Raji (cell line): ENCODE results near the gene EBPL.

Experiments used
- POLR2A ChIP-seq: IDR thresholded peaks from 2 replicates; pipeline ENCODE4 v1.6.1; 2011; ENCODE audit warnings: low read depth, low read length, control low read depth; ENCODE audit not compliant: insufficient read depth

Gene EBPL

DNA sequence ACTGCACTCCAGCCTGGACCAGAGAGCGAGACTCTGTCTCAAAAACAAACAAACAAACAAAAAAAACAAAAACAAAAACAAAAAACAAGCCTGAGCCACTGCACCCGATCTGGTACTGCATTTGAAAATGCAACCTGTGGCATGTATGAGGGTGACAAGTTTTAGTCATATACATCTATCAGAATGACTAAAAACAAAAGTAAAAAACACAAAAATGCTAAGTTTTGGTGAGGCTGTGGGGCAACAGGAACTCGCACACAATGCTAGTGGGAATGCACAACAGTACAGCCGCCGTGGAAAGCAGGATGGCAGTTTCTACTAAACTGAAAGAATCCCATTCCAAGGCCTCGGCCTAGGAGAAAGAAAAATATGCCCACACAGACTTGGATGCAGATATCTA lies 7.8 kb downstream of the EBPL start:
- TF ChIP-seq POLR2A: no peak

DNA sequence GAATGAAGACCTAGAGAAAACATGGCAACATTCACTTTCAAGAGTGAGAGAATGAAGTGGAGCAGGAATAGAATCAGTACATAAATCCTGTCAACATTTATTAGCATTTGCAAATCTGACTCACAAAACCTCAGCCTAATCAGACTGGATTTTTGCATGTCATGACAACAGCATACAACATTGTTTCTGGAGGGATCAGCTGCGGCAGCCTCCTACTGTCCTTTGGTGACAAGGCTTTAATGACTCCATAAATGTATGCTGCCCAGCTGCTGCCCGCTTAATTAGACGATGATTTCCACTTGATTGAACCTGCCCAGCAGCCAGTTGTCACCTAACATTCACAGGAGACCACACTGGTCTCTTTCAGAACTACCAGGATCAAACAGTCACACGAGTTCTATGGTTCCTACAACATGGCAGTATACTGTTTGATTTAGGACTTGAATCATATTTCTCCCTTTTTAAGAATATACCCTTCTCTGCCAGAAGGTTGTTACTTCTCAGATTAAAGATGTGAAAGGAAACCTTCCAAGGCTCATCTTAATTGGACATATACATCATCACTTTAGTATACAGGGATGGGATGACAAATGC lies 9.3 kb downstream of the EBPL start:
- no peak for TF ChIP-seq POLR2A

DNA sequence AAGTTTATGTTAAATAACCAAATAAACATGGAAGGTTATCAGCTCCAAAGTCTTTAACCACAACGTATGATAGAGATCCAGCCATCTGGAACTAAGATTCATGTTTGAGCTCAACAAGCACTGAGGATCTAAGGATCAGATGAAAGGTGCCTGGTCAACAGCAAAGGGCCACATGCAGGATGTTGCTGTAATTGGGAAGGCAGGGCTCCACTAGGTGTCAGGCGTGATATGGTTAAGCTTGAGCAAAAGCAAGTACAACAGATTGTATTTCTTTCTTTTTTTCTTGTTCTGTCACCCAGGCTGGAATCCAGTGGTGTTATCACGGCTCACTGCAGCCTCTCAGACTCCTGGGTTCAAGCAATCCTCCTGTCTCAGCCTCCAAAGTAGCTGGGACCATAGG lies 12.0 kb downstream of the EBPL start:
- no peak for TF ChIP-seq POLR2A

DNA sequence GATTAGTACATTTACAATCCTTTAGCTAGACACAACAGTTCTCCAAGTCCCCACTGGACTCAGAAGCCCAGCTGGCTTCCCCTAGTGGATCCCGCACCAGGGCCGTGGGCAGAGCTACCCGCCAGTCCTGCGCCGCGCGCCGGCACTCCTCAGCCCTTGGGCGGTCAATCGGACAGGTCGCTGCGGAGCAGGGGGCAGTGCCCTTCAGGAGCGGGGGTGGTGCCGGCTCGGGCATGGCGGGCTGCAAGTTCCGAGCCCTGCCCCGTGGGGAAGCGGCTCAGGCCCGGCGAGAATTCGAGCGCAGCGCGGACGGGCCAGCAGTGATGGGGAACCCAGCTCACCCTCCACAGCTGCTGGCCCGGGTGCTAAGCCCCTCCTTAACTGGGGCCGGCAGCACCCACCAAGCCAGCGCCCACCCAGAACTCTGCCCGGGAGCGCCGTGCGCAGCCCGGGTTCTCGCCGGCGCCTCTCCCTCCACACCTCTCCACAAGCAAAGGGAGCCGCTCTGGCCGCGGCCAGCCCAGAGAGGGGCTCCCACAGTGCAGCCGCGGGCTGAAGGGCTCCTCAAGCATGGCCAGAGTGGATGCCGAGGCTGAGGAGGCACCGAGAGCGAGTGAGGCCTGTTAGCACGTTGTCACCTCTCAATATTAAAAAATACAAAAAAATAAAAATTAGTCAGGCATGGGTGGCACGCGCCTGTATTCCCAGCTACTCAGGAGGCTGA lies 12.9 kb downstream of the EBPL start:
- no peak for TF ChIP-seq POLR2A

DNA sequence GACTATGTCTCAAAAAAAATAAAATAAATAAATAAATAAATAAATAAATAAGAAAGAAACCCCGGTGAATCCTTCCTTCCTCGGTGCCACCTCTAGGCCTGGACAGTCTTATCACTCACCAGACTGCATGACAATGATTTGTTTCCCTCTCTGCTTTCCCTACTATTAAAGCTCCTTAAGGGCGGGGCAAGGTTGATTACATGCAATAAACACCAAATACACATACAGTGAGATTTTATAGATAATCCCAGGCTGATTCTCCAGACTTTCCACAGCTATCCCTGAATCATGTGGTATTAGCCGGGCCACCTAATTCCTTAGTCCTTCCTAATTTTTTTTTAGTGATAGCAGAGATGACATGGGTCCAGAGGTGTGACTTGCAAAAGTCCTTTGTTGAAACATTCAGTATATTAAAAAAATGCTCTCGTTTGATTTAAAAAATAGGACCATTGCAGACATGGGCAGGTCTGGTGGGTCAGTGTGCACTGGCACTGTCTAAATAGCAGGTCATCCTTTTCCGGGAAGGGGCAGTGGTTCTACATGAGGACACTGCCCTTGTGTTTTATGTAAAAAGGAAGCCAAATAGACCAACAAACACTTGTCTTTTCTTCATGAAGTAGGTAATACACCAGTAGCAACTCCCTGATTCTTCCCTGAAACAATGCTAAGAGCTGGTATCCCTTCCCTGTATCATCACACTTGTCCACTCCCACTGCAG lies 14.5 kb downstream of the EBPL start:
- no peak for TF ChIP-seq POLR2A

DNA sequence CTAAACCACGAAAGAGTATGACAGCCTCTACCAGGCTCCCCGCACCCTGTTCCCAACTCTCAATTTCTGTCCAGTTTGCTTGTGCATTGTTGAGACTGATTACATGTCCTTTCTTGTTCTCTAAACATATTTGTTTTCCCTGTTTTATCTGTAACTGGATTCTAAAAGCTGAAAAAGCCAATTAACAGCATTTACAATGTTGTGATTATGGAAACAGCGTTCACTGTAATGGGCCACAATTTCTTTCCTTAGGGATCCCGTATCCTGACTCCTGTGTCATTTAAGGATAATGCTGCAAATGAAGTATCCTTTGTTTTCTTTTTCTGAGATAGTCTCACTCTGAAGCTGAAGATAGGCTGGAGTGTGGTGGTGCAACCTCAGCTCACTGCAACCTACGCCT lies 20.5 kb downstream of the EBPL start:
- TF ChIP-seq POLR2A: no peak

DNA sequence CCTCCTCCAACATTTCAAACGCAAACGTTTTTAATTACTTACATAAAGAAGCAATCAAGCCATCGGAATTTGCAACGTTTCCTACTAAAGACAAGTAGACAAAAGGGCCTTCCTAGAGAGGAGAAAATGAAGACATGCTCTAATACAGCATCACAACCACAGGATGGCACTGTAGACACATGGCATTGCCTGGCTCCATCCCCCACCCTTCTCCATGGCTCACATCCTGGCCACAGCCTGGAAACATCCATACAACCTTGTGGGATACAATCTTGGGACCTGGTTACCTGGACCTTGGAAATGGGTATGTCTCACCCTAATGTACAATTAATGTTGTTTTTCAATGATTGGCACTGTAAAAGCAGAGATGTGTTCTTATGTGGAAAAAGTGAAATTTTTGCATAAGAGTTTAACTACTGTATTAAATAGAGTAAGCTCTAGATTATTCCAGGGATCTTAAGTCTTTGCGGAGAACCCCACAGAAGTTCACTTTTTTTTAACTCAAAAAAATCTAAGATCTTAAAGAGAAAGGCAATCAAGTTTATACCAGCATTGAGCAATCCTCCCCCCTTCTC lies 21.5 kb downstream of the EBPL start:
- no peak for TF ChIP-seq POLR2A

DNA sequence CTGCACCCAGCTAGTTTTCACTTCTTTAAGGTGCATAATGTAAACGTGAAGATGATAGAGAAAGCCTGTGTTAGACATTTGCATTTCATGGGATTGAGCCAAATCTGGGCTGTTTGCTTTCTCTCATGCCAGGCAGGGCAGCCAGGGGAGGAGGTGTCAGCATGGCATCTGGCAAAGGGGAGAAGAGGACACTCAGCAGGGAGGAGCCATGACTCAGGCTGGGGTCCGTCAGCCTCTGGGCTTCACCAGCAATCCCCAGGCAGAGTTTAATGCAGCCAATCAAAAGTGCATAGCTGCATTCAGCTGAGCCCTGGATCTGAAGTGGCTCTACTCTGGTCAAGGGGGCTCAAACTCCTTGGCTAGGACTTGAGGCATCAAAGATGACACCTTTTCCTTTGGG lies 23.5 kb downstream of the EBPL start:
- TF ChIP-seq POLR2A: no peak

DNA sequence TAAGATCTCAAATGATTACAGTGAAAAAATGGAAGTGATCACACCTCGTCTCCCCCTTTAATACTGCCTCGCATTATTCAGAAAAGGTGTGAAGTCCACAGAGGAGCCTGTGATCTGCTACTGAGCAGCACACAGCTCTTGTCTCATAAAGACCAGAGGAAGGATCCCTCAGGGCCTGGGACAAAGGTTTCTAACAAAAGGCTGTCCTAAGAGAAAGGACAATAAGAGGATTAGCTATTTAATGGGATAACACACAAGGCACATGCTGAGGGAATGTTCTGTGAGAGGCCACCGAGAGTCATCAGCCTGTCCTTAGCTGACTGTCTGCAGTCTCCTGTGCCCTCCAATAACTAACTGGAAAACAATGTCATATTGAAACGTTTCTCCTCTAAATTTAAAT lies 26.7 kb downstream of the EBPL start:
- TF ChIP-seq POLR2A: no peak

DNA sequence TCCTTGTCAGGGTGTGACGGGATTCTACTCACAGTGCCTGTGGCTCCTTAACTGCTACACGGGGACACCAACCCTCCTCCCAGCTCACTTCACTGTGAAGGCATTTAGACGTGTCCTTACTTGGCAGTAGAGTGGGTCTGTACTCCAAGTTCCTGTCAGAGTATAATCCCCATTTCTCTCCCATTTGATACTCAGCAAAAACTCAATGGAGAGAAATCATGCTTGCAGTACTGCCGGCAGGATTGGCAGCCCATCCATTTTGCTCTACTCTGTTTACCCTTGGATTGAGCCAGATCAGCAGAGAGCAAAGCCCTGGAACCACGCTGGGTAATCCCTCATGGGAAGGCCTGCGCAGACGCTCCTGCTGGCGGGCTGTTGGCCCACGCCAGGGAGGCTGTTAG lies 34.0 kb downstream of the EBPL start:
- TF ChIP-seq POLR2A: no peak

DNA sequence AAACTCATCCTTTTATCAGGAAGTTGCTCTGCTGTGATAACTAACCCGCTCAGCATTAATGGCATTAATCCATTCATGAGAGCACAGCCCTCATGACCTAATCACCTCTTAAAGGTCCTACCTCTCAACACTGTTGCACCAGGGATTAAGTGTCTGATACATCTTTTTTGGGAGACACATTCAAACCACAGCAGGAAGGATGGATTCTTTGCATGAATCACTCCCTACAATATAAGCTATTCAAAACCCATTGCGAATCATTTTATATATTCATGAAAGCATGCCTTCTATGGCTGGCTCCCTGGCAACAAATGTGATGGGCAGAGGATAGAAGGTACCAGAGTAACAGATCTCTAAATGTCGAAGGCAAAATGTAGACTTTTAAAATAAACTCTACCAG lies 35.4 kb downstream of the EBPL start:
- no peak for TF ChIP-seq POLR2A

DNA sequence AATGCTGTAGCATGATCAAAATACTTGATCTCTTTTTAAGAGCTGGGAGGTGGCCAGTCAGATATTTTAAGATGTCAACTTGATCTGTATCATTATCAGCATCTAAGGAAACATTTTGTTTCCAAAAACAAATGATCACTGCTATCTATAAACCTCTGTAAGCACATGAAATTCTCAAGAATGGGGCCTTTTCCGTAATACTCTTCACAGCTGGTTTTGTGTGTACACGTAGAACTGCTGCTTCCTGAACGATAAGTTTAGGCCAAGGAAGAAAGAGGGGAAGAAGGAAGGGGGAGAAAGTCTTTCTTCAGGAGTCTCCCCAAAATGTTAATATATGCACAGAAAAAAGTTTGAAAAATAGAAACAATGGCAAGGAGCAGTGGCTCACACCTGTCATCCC lies 37.3 kb downstream of the EBPL start:
- TF ChIP-seq POLR2A: no peak

DNA sequence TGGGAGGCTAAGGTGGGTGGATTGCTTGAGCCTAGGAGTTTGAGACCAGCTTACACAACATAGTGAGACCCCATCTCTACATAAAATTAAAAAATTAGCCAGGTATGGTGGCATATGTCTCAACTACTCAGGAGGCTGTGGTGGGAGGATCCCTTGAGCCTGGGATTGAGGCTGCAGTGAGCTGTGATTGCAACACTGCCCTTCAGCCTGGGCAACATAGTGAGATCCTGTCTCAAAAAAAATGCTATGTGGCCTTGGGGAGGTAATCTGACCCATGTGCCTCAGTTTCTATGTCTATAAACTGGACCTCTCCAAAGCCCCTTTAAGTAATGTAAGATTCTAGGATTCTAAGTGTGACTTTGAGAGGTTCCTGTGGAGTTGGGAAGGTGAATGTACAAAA lies 37.8 kb downstream of the EBPL start:
- no peak for TF ChIP-seq POLR2A

DNA sequence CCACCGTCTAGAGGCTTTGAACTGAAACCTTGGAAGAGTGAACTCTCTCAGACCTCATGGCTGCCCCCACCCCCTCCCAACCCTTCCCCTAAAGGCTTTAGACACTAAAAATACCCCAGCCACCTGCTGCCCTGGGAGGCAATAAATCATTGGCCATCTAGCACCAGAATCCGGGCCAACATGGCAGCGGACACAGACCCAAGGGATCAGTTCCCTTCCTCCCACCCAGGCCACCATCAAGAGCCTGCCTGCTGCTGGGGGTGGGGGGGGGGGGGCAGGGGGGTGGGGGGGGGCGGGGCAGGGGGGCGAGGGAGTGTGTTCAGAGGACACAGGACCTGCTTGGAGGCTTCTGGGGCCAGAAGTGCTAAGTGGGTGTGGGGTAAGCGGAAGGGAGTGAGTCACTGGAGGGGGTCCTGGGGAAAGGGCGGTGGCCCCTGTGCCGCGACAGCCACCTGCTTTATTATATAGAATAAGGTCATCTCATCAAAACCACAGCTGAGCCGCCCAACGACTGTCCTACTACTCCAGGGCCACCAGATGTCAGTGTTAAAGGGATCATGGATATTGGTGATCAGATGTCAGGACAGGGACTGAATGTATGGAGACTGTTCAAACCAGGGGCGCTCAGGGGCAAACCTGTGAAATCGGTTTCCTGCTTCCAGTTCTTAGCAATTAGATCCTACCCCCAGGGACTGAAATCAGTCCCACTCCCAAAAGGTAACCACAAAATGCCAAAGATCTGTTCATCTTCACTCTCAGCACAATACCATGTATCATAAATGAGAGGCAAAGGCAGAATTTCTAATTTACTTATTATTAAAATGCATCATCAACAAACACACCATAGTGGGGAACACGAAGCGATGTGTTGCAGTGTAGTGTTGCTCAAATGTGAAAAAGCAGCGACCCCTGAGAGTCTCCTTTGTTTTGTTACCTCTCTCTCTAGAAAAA lies 38.7 kb downstream of the EBPL start:
- no peak for TF ChIP-seq POLR2A

DNA sequence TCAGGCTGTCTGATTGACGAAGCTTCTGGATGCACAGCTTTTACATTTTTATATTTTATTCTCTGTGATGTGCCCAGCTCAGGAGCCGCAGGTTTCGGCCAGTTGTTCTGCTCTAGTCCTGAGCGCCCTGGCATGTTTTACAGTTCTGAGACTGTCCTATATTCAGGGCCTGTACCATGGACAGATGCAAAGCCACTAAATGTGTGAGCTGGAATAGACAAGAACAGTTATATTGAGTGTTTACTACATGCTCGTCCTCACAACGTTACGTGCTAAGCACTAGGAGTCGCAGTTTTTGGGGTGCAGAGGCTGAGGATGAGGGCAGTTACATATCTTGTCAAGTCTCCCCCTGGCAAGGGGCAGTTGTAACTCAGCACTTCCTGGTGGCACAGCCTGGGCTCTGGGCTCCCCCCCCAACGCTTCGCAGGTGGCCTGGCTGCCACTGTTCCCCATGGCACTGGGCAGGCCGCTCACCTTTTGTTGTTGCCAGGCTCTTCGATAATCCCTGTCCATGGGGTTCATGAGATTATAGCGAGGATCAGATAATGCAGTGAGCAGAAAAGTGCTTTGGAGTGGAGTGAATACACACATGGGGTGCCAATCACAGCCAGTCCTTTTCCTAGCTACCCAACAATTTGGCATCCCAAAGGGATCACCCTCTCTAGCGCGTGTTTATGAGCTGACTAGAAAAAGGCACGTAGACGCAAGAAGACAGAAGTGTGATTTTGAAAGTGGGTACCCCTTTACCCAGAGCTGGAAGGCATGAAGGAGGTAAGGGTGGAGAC lies 39.5 kb downstream of the EBPL start:
- no peak for TF ChIP-seq POLR2A

DNA sequence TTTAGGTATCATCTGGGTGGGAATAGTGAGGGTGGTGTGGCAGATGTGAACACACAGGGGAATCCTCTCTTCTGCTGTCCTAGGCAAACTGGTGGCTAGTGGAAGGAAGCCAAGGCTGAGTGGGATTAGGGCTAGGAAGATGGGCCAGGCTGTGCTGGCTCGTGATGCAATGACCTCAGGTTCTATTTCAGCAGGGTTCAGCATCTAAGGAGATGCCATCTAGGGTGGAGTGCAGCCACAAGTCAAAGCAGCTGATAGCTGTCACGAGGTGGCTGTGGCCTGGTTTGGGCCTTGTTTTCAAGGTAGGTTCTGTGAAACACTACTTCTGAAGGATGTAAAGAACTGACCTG lies 41.3 kb downstream of the EBPL start:
- no peak for TF ChIP-seq POLR2A
